PC-3 (cell line): ENCODE results near the gene ZNF680.

Experiments used
- EZH2 ChIP-seq: fragments of 300-600 bp; sonication (generic); IDR thresholded peaks from one replicate; pipeline ENCODE4 v1.6.1; 2017; ENCODE audit warnings: antibody characterized with exemption, mild to moderate bottlenecking, low read length; ENCODE audit not compliant: unreplicated experiment
- EZH2phosphoT487 ChIP-seq: fragments of 300-600 bp; sonication (generic); IDR thresholded peaks from 2 replicates; pipeline ENCODE4 v1.6.1; 2018; ENCODE audit warnings: mild to moderate bottlenecking, antibody characterized with exemption, low read length, borderline replicate concordance
- TF ChIP-seq, protein P1 (sequence below): fragments of 300-600 bp; sonication (generic); conservative IDR thresholded peaks from 2 replicates; pipeline ENCODE4 v1.5.1; 2017; ENCODE audit warnings: antibody characterized with exemption, low read depth, mild to moderate bottlenecking, low read length

DNA sequence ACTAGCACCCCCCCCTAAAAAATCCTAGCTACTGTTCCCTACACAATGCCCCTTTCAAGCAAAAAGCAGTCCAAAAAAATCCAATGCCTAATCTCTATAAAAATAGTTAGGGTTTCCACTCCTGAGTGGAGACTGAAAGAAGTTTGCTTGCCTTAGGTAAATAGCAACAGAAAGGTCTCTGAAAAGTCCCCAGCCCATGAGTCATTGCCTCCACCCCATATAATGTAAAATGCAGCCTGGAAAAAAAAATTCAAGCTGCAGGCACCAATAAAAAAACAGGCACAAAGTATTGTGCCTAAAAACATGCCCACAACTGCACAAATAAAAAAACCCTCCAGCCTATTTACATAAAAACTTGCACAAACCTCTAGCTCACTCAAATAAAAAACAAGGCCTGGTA, 47.5 kb downstream of the ZNF680 start:
- TF ChIP-seq, protein P1, sequence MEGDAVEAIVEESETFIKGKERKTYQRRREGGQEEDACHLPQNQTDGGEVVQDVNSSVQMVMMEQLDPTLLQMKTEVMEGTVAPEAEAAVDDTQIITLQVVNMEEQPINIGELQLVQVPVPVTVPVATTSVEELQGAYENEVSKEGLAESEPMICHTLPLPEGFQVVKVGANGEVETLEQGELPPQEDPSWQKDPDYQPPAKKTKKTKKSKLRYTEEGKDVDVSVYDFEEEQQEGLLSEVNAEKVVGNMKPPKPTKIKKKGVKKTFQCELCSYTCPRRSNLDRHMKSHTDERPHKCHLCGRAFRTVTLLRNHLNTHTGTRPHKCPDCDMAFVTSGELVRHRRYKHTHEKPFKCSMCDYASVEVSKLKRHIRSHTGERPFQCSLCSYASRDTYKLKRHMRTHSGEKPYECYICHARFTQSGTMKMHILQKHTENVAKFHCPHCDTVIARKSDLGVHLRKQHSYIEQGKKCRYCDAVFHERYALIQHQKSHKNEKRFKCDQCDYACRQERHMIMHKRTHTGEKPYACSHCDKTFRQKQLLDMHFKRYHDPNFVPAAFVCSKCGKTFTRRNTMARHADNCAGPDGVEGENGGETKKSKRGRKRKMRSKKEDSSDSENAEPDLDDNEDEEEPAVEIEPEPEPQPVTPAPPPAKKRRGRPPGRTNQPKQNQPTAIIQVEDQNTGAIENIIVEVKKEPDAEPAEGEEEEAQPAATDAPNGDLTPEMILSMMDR = no peak
- TF ChIP-seq EZH2 = no peak
- TF ChIP-seq EZH2phosphoT487 = no peak
